HepG2 (cell line): ENCODE results near the gene TMEM176A. TPM values are rescaled to one million over a fixed set of nuclear protein-coding genes. Genes with fewer than 3 reads are reported as not detected.

Experiments used
- ATAC-seq: fragments of 200-7000 bp; cut with Tn5 transposase; 3 replicates; pipeline ENCODE4 v1.9.1; 2020; ENCODE audit warnings: mild to moderate bottlenecking, moderate library complexity
- Bru-seq: library from RNA; stranded (reverse); fragments of 400-500 nt; gene quantifications from one replicate; lab custom pipeline; 2021; lab: Mats Ljungman, UMichigan
- BruChase-seq, 2 experiments: library from RNA; stranded (reverse); fragments of 400-500 nt; gene quantifications; one replicate each; lab custom pipeline; 2021; lab: Mats Ljungman, UMichigan
- BruUV-seq: library from RNA; stranded (reverse); fragments of 400-500 nt; replicated peaks from 2 replicates; lab custom pipeline; 2021; lab: Mats Ljungman, UMichigan
- CTCF ChIA-PET: fragments of 300-600 bp; formaldehyde crosslinking; extraction: SDS; loops from one replicate; lab custom pipeline; 2021; ENCODE audit warnings: low total read pairs, inconsistent platforms, low intra/inter-chr PET ratio; lab: Yijun Ruan, JAX
- POLR2A ChIA-PET: fragments of 350-600 bp; sonication (Branson Sonifier 250); formaldehyde crosslinking; loops from one replicate; lab custom pipeline; 2020; ENCODE audit warnings: antibody characterized with exemption, inconsistent platforms; lab: Yijun Ruan, JAX
- DNase-seq: peaks from one replicate; pipeline ENCODE4 v3.0.0-alpha.2; 2015; ENCODE audit warnings: low spot score
- FAIRE-seq: peaks from 3 replicates; lab custom pipeline; 2011; peaks lifted over from hg19 to GRCh38; lab: Jason Lieb, UNC
- H2AFZ ChIP-seq: one replicate; pipeline ENCODE4 v1.6.1; 2011; ENCODE audit warnings: low read length, inconsistent platforms
- H3K27ac ChIP-seq: fragments of 300-600 bp; 3 replicates; pipeline ENCODE4 v1.8.0; 2011; ENCODE audit warnings: mixed run types, mild to moderate bottlenecking, mixed read lengths, low read length, inconsistent platforms; ENCODE audit not compliant: insufficient read depth; ENCODE audit errors: extremely low read length
- H3K27me3 ChIP-seq, 2 experiments: fragments of 200-600 bp in 1 of 2; 2 replicates in 1 of 2; 3 replicates in 1 of 2; pipeline versions ENCODE4 v1.6.0 to v1.8.0; 2011; ENCODE audit warnings: low read length in 2 of 2, mild to moderate bottlenecking in 2 of 2, moderate library complexity in 2 of 2, inconsistent platforms in 1 of 2; ENCODE audit not compliant: insufficient read depth in 2 of 2, control insufficient read depth in 1 of 2
- H3K36me3 ChIP-seq, 2 experiments: fragments of 200-600 bp in 1 of 2; replicated peaks in 1 of 2; 2 replicates in 1 of 2; 3 replicates in 1 of 2; pipeline versions ENCODE4 v1.5.1 to v1.8.0; 2011; ENCODE audit warnings: low read length in 2 of 2, inconsistent platforms in 1 of 2; ENCODE audit not compliant: insufficient read depth in 2 of 2, control insufficient read depth in 1 of 2
- H3K4me1 ChIP-seq: 2 replicates; pipeline ENCODE4 v1.5.1; 2012; ENCODE audit warnings: low read length, inconsistent platforms; ENCODE audit not compliant: insufficient read depth
- H3K4me2 ChIP-seq: 2 replicates; pipeline ENCODE4 v1.6.0; 2011; ENCODE audit warnings: low read depth, low read length, inconsistent platforms
- H3K4me3 ChIP-seq, 3 experiments: fragments of 200-600 bp in 1 of 3; sonication (generic), shearing (Covaris generic) in 1 of 3; replicated peaks in 1 of 3; 2 replicates each; pipeline ENCODE4 v1.5.1; 2011 to 2016; ENCODE audit warnings: low read length in 3 of 3, inconsistent platforms in 2 of 3, low read depth in 2 of 3, mild to moderate bottlenecking in 2 of 3, control low read depth in 1 of 3, mixed read lengths in 1 of 3; ENCODE audit not compliant: insufficient read depth in 1 of 3
- H3K79me2 ChIP-seq: one replicate; pipeline ENCODE4 v1.6.1; 2011; ENCODE audit warnings: low read length, inconsistent platforms; ENCODE audit not compliant: insufficient read depth
- H3K9ac ChIP-seq: 2 replicates; pipeline ENCODE4 v1.6.0; 2011; ENCODE audit warnings: mild to moderate bottlenecking, low read depth, low read length, inconsistent platforms; ENCODE audit not compliant: insufficient read depth
- H3K9me3 ChIP-seq: 2 replicates; pipeline ENCODE4 v1.5.1; 2012; ENCODE audit warnings: mild to moderate bottlenecking, low read length
- H4K20me1 ChIP-seq: 2 replicates; pipeline ENCODE4 v1.6.0; 2011; ENCODE audit warnings: inconsistent platforms, mild to moderate bottlenecking, low read length, moderate library complexity; ENCODE audit not compliant: insufficient read depth
- MED1 ChIP-seq: sonication (generic); formaldehyde crosslinking; IDR thresholded peaks from 2 replicates; pipeline ENCODE4 v1.4.0; 2020; ENCODE audit warnings: missing genetic modification reagents
- ZNF510 ChIP-seq: sonication (generic); formaldehyde crosslinking; IDR thresholded peaks from 2 replicates; pipeline ENCODE4 v1.4.0; 2020; ENCODE audit warnings: low read depth, mild to moderate bottlenecking, missing genetic modification reagents
- WGBS: methylation state at CpG from one replicate; pipeline ENCODE4 v1.1.6; 2017; ENCODE audit warnings: low lambda C conversion rate; 5-methylcytosine and 5-hydroxymethylcytosine counted together
- in situ Hi-C: cut with HindIII; loops from 2 replicates; pipeline ENCODE4 v1.10.0; 2017; ENCODE audit warnings: low pct_unique_long_range_greater_than_20kb; ENCODE audit not compliant: extremely low pct_ligation_motif_present
- intact Hi-C: fragments of 100-400 bp; cut with micrococcal nuclease; formaldehyde crosslinking; loops from one replicate; pipeline ENCODE4 v1.10.0; 2022; ENCODE audit not compliant: unreplicated experiment
- long read RNA-seq, 2 experiments: library from RNA in 1 of 2; library from polyadenylated mRNA in 1 of 2; stranded (forward) in 1 of 2; unstranded in 1 of 2; transcript quantifications; one replicate each; pipeline ENCODE4 v2.0.0, GENCODE V29; 2019 to 2022
- polyA minus RNA-seq, 3 experiments: library from RNA; depleted of rRNA, polyadenylated mRNA; stranded (reverse); fragments of >200 nt; gene quantifications; 2 replicates each; pipeline ENCODE4 v1.2.3, GENCODE V29; 2011; ENCODE audit warnings: low replicate concordance in 1 of 3
- polyA plus RNA-seq, 8 experiments: library from polyadenylated mRNA; depleted of rRNA in 3 of 8; stranded (reverse) in 7 of 8; unstranded in 1 of 8; fragments of >200 nt; fragmentation: Illumina TruSeq in 4 of 8; extraction: Trizol in 4 of 8; gene quantifications; 2 replicates each; pipeline versions ENCODE4 v1.2.1 to v1.2.3, GENCODE V29; 2011 to 2016; ENCODE audit warnings: low read depth in 4 of 8, missing spikeins in 1 of 8, mixed read lengths in 1 of 8; ENCODE audit not compliant: insufficient read depth in 1 of 8
- total RNA-seq, 5 experiments: library from RNA; depleted of rRNA; stranded (reverse); fragments of >200 nt; fragmentation: Illumina TruSeq; extraction: Trizol; gene quantifications; 2 replicates each; pipeline ENCODE4 v1.2.3, GENCODE V29; 2016; ENCODE audit warnings: low read depth in 1 of 5
- TF ChIP-seq, protein P1 (sequence below): sonication (generic); formaldehyde crosslinking; IDR thresholded peaks from 2 replicates; pipeline ENCODE4 v1.5.0; 2020; ENCODE audit warnings: missing genetic modification reagents
- TF ChIP-seq, protein P2 (sequence below): sonication (generic); formaldehyde crosslinking; IDR thresholded peaks from 2 replicates; pipeline ENCODE4 v1.8.0; 2022; ENCODE audit warnings: mild to moderate bottlenecking, missing genetic modification reagents; ENCODE audit not compliant: insufficient replicate concordance
- TF ChIP-seq, protein P3 (sequence below): sonication (generic); formaldehyde crosslinking; IDR thresholded peaks from 2 replicates; pipeline ENCODE4 v1.8.0; 2022; ENCODE audit warnings: missing genetic modification reagents, mild to moderate bottlenecking, inconsistent platforms, borderline replicate concordance
- TF ChIP-seq, protein P4 (sequence below): sonication (generic); formaldehyde crosslinking; IDR thresholded peaks from 2 replicates; pipeline ENCODE4 v1.4.0; 2020; ENCODE audit warnings: mild to moderate bottlenecking, missing genetic modification reagents
- TF ChIP-seq, protein P5 (sequence below): sonication (generic); formaldehyde crosslinking; IDR thresholded peaks from 2 replicates; pipeline ENCODE4 v1.4.0; 2020; ENCODE audit warnings: mild to moderate bottlenecking, missing genetic modification reagents
- TF ChIP-seq, protein P6 (sequence below): sonication (generic); formaldehyde crosslinking; IDR thresholded peaks from 2 replicates; pipeline ENCODE4 v1.8.1; 2023; ENCODE audit warnings: missing genetic modification reagents, inconsistent platforms, borderline replicate concordance

TMEM176A gene, protein sequence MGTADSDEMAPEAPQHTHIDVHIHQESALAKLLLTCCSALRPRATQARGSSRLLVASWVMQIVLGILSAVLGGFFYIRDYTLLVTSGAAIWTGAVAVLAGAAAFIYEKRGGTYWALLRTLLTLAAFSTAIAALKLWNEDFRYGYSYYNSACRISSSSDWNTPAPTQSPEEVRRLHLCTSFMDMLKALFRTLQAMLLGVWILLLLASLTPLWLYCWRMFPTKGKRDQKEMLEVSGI
- not detected in 2 replicates for total RNA-seq (2016; rRNA removed; fragmentation: Illumina TruSeq; extraction: Trizol)
- total RNA-seq (2016; cell fraction: cytosol; rRNA removed; fragmentation: Illumina TruSeq; extraction: Trizol; ENCODE audit: low read depth), result not detected in 2 replicates
- not detected in 2 replicates for total RNA-seq (2016; cell fraction: insoluble cytoplasmic fraction; rRNA removed; fragmentation: Illumina TruSeq; extraction: Trizol)
- total RNA-seq (2016; cell fraction: membrane; rRNA removed; fragmentation: Illumina TruSeq; extraction: Trizol), result not detected in 2 replicates
- total RNA-seq (2016; cell fraction: nucleus; rRNA removed; fragmentation: Illumina TruSeq; extraction: Trizol), result not detected in 2 replicates
- not detected in 2 replicates for polyA plus RNA-seq (2011; rRNA removed)
- not detected in 2 replicates for polyA plus RNA-seq (2011; cell fraction: cytosol; rRNA removed)
- polyA plus RNA-seq (2011; cell fraction: nucleus; rRNA removed), result not detected in 2 replicates
- polyA plus RNA-seq (2012), result not detected in 2 replicates
- not detected in 2 replicates for polyA plus RNA-seq (2016; cell fraction: cytosol; fragmentation: Illumina TruSeq; extraction: Trizol; ENCODE audit: low read depth)
- not detected in 2 replicates for polyA plus RNA-seq (2016; cell fraction: insoluble cytoplasmic fraction; fragmentation: Illumina TruSeq; extraction: Trizol; ENCODE audit: low read depth)
- polyA plus RNA-seq (2016; cell fraction: membrane; fragmentation: Illumina TruSeq; extraction: Trizol; ENCODE audit: low read depth), result not detected in 2 replicates
- not detected in 2 replicates for polyA plus RNA-seq (2016; cell fraction: nucleus; fragmentation: Illumina TruSeq; extraction: Trizol; ENCODE audit: insufficient read depth, low read depth)
- polyA minus RNA-seq (2011; rRNA and poly(A)+ RNA removed; ENCODE audit: low replicate concordance), result not detected in 2 replicates
- polyA minus RNA-seq (2011; cell fraction: cytosol; rRNA and poly(A)+ RNA removed), result not detected in 2 replicates
- polyA minus RNA-seq (2011; cell fraction: nucleus; rRNA and poly(A)+ RNA removed), result not detected in 2 replicates
- not detected for Bru-seq, nascent RNA
- BruChase-seq, experiment 1, labeled RNA remaining after a 6-hour chase, result not detected
- not detected for BruChase-seq, experiment 2, labeled RNA remaining after a 2-hour chase
- long read RNA-seq, experiment 1, result 0 reads
- long read RNA-seq, experiment 2, result 0 reads

DNA sequence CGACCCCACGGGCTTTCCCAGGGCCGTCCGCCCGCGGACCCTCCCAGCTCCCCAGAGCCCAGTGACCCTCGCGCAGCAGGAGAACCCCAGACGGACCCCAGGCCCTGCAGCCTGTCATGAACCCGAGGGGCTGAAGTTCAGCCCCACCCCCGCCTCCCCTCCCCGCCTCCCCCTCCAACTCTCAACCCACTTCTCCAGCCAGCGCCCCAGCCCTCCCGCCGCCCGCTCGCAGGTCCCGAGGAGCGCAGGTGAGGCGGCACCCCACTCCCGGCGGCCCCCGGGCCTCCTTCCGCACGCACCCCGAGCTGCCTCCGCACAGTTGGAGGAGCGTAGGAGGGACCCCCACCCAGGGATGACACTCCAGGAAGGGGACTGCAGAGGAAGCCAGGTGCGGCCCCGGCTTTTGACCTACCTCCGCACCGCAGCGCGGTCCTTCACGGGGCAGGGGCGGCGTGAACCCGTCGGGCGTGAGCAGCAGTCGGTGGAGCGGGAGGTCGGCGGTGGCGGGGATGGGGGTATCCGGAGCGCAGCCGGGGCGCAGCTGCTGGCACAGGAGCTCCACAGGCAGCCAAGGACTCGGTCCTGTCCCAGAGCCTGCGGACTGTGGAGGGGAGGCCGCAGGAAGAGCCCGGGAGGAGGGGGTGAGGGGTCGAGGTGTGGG lies at the start of gene TMEM176A:
TSS of gene TMEM176A (plus strand) at position 189 of the 661 bp plus-strand sequence. CDS start 782 bp downstream, outside the sequence.
- Histone ChIP-seq H3K9ac (no peak within 1 kb of the TSS), H2AFZ (no peak within 1 kb of the TSS), H3K27me3 (peaks cover 0 to 9% of the 10 kb centered on the region in 2 experiments; a peak in 2 of 5 replicates), H4K20me1 (no peaks in the 10 kb centered on the region), H3K27ac (no peak within 1 kb of the TSS), H3K9me3 (peaks cover 3% of the 10 kb centered on the region; the same call in 1 of the 2 replicates), H3K79me2 (no peaks in the 10 kb centered on the region), H3K4me3 (no peak within 1 kb of the TSS), H3K4me1 (no peaks in the 10 kb centered on the region), H3K36me3 (no peaks in the 10 kb centered on the region), H3K4me2 (no peak within 1 kb of the TSS)
- intact Hi-C loops (no loop called here), in situ Hi-C loops (no loop called here)
- CTCF ChIA-PET, result no interaction called here
- DNase-seq (no peak), FAIRE-seq (no peak), ATAC-seq (no peak)
- no TSS peak for BruUV-seq
- 87% methylated on average over 45 of the region's 54 CpGs for WGBS
- POLR2A ChIA-PET, result no interaction called here
- TF ChIP-seq ZNF510 (CRISPR knock-in tag) (no peak), MED1 (no peak)
- TF ChIP-seq, protein P1, sequence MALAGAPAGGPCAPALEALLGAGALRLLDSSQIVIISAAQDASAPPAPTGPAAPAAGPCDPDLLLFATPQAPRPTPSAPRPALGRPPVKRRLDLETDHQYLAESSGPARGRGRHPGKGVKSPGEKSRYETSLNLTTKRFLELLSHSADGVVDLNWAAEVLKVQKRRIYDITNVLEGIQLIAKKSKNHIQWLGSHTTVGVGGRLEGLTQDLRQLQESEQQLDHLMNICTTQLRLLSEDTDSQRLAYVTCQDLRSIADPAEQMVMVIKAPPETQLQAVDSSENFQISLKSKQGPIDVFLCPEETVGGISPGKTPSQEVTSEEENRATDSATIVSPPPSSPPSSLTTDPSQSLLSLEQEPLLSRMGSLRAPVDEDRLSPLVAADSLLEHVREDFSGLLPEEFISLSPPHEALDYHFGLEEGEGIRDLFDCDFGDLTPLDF (CRISPR knock-in tag), result no peak
- TF ChIP-seq, protein P2, sequence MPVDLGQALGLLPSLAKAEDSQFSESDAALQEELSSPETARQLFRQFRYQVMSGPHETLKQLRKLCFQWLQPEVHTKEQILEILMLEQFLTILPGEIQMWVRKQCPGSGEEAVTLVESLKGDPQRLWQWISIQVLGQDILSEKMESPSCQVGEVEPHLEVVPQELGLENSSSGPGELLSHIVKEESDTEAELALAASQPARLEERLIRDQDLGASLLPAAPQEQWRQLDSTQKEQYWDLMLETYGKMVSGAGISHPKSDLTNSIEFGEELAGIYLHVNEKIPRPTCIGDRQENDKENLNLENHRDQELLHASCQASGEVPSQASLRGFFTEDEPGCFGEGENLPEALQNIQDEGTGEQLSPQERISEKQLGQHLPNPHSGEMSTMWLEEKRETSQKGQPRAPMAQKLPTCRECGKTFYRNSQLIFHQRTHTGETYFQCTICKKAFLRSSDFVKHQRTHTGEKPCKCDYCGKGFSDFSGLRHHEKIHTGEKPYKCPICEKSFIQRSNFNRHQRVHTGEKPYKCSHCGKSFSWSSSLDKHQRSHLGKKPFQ (CRISPR knock-in tag), result no peak
- TF ChIP-seq, protein P3, sequence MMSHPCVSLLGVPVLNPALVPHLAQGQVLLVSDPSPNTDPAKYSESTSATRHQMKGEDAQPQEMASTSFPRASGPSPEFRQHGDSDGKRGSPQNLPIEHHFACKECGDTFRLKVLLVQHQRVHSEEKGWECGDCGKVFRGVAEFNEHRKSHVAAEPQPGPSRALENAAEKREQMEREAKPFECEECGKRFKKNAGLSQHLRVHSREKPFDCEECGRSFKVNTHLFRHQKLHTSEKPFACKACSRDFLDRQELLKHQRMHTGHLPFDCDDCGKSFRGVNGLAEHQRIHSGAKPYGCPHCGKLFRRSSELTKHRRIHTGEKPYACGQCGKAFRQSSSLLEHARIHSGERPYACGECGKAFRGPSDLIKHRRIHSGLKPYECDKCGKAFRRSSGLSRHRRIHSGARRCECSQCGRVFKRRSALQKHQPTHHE (CRISPR knock-in tag), result no peak
- TF ChIP-seq, protein P4, sequence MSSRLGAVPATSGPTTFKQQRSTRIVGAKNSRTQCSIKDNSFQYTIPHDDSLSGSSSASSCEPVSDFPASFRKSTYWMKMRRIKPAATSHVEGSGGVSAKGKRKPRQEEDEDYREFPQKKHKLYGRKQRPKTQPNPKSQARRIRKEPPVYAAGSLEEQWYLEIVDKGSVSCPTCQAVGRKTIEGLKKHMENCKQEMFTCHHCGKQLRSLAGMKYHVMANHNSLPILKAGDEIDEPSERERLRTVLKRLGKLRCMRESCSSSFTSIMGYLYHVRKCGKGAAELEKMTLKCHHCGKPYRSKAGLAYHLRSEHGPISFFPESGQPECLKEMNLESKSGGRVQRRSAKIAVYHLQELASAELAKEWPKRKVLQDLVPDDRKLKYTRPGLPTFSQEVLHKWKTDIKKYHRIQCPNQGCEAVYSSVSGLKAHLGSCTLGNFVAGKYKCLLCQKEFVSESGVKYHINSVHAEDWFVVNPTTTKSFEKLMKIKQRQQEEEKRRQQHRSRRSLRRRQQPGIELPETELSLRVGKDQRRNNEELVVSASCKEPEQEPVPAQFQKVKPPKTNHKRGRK (CRISPR knock-in tag), result no peak
- TF ChIP-seq, protein P5, sequence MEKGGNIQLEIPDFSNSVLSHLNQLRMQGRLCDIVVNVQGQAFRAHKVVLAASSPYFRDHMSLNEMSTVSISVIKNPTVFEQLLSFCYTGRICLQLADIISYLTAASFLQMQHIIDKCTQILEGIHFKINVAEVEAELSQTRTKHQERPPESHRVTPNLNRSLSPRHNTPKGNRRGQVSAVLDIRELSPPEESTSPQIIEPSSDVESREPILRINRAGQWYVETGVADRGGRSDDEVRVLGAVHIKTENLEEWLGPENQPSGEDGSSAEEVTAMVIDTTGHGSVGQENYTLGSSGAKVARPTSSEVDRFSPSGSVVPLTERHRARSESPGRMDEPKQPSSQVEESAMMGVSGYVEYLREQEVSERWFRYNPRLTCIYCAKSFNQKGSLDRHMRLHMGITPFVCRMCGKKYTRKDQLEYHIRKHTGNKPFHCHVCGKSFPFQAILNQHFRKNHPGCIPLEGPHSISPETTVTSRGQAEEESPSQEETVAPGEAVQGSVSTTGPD (CRISPR knock-in tag), result no peak
- TF ChIP-seq, protein P6, sequence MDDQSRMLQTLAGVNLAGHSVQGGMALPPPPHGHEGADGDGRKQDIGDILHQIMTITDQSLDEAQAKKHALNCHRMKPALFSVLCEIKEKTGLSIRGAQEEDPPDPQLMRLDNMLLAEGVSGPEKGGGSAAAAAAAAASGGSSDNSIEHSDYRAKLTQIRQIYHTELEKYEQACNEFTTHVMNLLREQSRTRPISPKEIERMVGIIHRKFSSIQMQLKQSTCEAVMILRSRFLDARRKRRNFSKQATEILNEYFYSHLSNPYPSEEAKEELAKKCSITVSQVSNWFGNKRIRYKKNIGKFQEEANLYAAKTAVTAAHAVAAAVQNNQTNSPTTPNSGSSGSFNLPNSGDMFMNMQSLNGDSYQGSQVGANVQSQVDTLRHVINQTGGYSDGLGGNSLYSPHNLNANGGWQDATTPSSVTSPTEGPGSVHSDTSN (CRISPR knock-in tag), result no peak
